GM18508 (cell line): ENCODE data around the gene TSPAN4.

Experiments used
- ATAC-seq: cut with Tn5 transposase; IDR thresholded peaks from one replicate; pipeline ENCODE4 v1.9.1; 2021; ENCODE audit warnings: moderate number of reproducible peaks; ENCODE audit not compliant: insufficient read depth, unreplicated experiment

TSPAN4 gene, protein sequence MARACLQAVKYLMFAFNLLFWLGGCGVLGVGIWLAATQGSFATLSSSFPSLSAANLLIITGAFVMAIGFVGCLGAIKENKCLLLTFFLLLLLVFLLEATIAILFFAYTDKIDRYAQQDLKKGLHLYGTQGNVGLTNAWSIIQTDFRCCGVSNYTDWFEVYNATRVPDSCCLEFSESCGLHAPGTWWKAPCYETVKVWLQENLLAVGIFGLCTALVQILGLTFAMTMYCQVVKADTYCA

DNA sequence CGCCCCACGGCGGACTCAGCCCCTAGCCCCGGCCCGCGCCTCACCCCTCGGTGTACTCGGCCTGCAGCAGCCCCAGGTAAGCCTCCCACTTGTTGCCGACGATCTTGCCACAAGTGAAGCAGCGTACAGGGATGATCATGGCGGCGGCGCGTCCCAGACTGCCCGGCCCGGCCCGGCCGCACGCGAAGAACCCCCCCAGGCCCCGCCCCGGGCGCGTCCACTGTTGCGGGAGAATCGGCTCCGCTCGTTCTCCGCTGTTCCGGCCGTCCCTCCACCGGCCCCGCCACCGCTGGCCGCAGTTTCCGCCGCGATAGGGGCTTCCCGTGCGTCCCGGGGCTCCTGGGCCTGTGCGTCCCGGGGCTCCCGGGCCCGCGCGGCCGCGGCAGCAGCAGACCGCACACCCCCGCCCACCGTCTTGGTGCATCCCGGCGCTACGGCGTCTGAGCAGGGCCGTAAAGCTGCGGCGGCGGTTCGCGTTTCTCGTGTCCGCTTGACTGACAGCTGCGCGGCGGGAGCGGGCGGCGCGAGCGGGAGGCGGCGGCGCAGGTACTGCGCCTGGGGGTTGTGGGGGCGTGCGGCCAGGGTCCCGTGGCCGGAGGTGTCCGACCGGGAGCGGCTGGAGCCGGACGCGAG is at the start of gene TSPAN4, which contains the start of gene POLR2L:
Gene TSPAN4, plus strand, starts transcription at position 483 of the 633 bp plus-strand sequence. CDS start 7,453 bp downstream, outside the sequence.
Gene POLR2L, minus strand, starts transcription at position 160 of the 633 bp plus-strand sequence. Its CDS starts 21 bp downstream, at position 139.
- no peak for ATAC-seq

- ATAC-seq: no peak
Observed at GRCh38 chr11:792873-793272, 49.8 kb upstream of the TSPAN4 start.

DNA sequence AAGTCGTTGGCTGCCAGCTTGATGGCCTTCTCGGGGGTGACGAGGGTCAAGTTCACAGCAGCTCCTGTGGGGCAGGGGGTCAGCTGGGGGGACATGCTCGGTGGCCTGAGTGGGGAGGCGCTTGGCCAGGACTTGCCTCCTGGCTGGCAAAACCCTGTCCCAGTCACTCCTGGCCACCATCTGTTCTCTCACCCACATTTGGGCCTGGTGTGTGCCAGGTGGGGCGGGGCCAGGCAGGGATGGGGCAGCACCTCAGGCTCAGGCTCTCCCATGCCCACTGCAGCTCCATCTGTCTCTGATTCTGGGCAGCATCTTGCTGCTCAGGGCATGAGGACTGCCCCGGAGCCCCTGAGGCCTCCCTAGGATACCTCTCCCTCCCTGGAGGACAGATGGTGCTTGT is 49.1 kb upstream of the TSPAN4 start:
- ATAC-seq: no peak

DNA sequence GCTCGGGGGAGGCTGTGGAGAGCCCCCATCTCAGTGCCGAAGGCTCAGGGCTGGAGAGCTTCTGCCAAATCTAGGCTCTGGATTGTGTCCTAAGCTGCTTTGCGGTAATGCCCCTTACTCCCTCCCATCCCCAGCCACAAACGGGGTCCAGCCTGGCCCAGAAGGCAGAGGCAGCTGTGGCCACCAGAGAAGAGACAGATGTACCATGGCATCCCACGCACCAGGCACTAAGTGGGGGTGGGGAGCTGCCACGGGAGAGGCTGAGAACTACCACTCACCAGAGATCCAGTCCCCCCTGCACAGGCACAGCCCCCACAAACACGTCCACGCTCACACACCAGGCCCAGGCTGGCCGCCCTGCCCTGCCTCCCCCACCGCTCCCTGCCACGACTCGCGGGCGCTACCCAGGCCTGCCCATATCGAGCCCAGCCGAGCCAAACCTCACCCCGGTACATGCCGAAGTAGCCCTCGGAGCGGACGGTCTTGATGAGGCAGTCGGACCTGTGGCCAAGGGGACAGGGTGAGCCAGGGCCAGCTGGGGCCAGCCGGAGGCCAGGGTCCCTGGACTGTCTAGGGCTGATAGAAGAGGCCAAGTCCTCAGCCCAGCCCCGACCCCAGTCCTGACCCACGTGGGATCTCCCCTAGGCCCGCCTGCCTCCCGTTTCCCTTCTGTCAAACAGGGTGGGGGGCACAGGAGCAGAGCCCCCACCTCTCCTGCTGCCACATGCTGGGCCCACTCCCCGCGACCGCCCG is 48.5 kb upstream of the TSPAN4 start:
- ATAC-seq: no peak

DNA sequence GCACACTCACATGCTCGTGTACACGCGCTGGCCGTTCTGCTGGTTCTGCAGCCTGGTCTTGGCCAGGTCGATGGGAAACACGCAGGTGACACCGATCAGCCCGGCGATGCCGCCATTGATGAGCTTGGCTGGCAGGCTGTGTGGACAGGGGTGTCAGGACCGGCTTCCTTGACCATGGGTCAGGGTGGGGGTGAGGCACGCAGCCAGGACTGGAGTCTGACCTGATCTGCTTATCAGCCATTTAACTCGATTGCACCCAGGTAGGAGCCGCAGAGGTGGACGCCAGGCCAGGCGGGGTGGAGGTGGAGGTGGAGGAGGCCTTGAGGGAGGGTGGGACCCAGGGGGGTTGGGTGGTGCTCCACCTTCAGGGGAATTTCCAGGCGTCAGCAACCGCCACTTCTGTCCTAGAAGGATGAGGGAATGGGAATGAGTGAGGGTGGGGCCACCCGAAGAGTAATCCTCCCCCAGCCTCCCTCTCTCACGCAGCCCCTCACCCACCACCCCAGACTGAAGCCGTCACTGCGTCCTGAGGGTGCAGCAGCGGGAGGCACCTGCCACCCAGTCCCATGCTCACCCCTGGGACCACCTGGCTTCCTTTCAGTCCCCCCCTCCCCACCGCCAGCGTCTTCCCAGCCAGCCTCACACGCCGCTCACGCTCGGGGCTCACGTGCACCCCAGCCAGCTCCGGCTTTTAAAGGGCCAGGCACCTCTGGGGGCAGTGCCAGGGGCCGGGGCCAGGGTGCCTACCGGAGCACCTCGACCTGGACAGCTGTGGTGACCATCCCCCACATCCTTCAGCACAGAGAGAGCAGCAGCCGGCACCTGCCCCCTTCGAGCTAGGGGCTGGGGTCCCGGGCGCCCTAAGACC is 47.7 kb upstream of the TSPAN4 start:
- no peak for ATAC-seq

DNA sequence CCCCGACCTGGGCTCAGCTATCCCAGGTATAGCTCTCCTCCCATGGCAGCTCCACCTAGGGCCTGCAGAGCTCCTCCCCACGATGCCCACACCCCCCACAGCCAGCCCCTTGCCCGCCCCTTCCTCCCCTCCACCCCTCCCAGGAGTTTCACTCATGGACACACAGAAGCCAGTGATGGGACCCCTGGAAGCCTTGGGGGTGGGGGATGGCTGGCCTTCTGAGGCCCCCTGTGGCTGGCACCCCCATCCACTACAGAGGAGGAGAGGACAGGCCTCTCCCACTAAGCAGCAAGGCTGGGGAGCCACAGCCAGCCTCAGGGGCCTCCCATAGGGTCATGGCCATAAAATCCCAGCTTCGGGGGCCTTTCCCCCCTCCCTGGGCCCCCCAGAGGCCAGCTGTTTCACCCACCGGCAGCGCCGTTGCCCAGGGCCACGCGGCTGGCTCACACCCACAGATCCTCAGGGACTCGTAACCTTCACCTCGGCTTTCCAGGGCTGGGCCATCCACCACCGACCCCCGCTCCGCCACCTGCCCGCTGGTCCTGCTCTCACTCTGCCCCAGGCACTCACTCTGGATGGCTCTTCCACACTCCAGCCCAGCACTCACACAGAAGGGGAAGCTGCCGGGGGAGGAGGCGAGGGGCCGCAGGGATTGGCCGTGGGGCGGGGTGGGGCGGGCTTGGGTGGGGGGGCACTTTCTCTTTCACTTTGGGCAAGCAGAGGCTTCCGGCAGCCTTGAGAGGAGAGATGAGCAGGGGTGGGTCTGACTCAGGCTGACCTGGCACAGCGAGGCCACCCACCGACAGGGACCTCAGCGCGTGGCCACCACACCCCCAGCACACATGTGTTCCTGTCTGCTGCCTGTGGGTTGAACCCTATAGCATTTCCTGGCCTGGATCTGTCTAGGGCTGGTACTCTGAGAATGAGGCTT is 46.8 kb upstream of the TSPAN4 start:
- no peak for ATAC-seq

DNA sequence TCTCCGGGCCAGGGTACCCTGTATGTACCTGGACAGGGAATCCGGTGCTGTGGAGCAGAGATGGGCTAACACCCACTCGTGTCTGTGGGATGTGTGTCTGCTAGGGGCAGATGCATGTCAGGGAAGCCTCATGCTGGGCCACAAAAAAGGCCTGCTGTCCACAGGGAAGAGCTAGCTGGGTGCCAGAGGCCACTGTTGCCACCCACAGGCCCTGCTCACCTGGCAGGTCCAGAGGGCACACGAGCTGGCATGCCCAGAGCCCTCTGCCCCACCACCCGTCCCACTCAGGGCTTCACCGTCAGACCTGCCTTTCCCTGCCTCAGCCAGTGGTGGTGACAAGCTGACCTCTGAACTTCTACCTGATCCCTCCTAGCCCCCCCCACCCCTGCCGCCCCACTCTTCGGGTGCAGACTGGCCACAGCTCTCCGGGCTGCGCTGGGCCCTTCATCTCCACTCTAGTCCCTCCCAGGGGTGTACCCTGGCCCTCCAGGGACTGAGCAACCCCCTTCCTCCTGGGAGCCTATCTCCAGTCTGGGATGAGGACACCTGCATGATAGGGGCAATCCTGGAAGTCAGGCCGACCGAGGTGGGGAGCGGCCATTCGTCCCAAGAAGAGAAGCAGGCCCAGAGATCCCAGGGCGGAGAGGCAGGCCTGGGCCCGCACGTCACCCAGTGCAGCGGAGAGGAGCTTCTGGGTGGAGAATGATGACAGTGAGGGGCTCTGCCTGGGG is 45.9 kb upstream of the TSPAN4 start:
- no peak for ATAC-seq

DNA sequence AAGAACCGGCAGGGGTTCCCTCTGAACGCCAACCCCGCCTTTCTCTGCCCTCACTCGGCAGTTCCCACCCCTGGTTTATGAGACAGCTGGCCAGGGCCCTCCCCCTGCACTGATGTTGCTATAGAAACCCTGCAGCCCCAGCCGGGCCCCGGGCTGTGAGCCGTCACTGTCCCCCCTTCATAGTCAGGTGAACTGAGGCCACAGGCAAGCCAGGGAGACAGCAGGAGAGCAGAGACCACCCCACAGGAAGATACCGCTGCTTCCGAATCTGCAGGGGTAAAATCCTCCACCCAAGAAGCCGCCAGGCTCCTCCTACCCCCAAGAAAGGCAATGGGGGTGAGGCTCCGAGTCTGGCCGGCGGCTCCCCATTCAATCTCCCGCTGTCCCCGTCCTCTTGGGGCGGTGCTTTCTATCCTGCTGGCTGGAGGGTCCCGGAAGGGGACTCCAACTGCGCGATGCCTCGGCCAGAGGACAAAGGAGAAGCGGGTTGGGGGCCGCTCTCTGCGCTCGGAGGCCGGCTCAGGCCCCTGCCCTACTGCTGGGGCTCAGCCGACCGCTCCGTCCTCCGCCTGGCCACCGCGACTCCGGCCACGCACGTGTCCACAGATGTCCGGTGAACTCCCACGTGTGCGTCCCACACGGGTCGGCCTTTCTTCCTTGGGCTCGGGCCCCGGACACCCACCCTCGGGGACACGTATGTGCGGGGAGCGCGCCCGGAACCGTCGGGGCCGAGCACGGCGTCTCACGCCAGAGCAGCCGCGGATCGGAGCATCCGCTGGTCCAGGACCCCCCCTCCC is 45.2 kb upstream of the TSPAN4 start:
- no peak for ATAC-seq

GRCh38 chr11:798093-798713 is 44.4 kb upstream of the TSPAN4 start, which contains the start of gene SLC25A22:
Gene SLC25A22, minus strand, starts transcription at chr11:798281. Its CDS starts 3,275 bp downstream, at chr11:795006.
- no peak for ATAC-seq

- ATAC-seq: no peak
Observed at GRCh38 chr11:799641-800316, 42.9 kb upstream of the TSPAN4 start.

DNA sequence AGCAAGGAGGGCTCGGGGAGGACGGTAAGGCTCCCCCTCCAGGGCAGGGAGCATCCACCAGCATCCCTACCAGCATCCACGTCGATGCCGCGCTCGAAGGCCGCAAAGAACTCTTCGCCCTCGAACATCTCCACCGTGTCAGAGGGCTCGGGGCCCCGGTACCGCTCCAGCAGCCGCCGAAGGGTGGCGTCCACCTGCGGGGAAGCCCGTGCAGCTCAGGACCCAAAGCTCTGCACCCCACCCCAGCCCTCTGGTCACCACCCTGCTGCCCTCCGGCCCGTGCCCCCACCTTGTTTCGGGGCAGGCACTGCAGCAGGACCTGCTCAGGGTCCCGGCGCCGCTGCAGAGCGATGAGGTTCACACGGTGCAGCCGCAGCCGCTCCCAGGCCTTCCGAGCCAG is 42.2 kb upstream of the TSPAN4 start:
- no peak for ATAC-seq

GRCh38 chr11:801097-801780 is 41.4 kb upstream of the TSPAN4 start:
- no peak for ATAC-seq

- no peak for ATAC-seq
Observed at GRCh38 chr11:802018-802617, 40.5 kb upstream of the TSPAN4 start.

GRCh38 chr11:802693-803466 is 39.8 kb upstream of the TSPAN4 start:
- ATAC-seq: no peak

DNA sequence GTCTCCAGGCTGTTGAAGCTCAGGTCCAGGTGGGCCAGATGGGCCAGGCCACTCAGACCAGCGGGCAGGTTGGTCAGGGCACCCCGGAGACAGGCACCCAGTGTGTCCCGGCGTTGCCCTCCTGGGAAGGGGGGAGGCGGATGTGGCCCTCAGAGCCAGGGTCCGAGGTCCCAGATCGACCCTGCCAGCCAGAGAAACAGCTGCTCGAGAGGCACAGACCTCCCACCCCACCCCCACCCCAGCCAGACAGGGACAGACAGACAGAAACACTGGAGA is 39.2 kb upstream of the TSPAN4 start:
- ATAC-seq: no peak
